Panc1 (cell line): ENCODE data around the gene PRKCQ. TPM values are rescaled to one million over a fixed set of nuclear protein-coding genes. Genes with fewer than 3 reads are reported as not detected.

Experiments used
- ATAC-seq: fragments of 200-7000 bp; cut with Tn5 transposase; 2 replicates; pipeline ENCODE4 v1.9.1; 2020; ENCODE audit warnings: mild to moderate bottlenecking, moderate library complexity
- BruUV-seq: library from RNA; stranded (reverse); fragments of 400-500 nt; replicated peaks from 2 replicates; lab custom pipeline; 2021; lab: Mats Ljungman, UMichigan
- CTCF ChIA-PET: fragments of 300-600 bp; sonication (Branson Sonifier 250); formaldehyde crosslinking; loops from one replicate; lab custom pipeline; 2022; ENCODE audit warnings: antibody characterized with exemption; lab: Charles Lee
- POLR2A ChIA-PET: fragments of 300-600 bp; sonication (Branson Sonifier 250); formaldehyde crosslinking; loops from one replicate; lab custom pipeline; 2022; ENCODE audit warnings: antibody characterized with exemption; lab: Charles Lee
- DNase-seq: peaks from one replicate; pipeline ENCODE4 v3.0.0-alpha.2; 2010; ENCODE audit warnings: low read depth, low spot score
- H3K27ac ChIP-seq: 2 replicates; pipeline ENCODE4 v1.5.1; 2011; ENCODE audit warnings: mild to moderate bottlenecking, low read length, inconsistent platforms
- H3K27me3 ChIP-seq: fragments of 200-500 bp; sonication (Bioruptor generic); 2 replicates; pipeline ENCODE4 v1.6.0; 2014; ENCODE audit warnings: low read length, inconsistent platforms; ENCODE audit not compliant: control insufficient read depth, insufficient read depth
- H3K36me3 ChIP-seq: fragments of 200-500 bp; sonication (Bioruptor generic); 2 replicates; pipeline ENCODE4 v1.5.1; 2014; ENCODE audit warnings: inconsistent platforms, mild to moderate bottlenecking, low read length, moderate library complexity; ENCODE audit not compliant: control insufficient read depth, insufficient read depth
- H3K4me1 ChIP-seq: 2 replicates; pipeline ENCODE4 v1.5.1; 2011; ENCODE audit warnings: inconsistent platforms, mild to moderate bottlenecking, low read length, moderate library complexity; ENCODE audit not compliant: control insufficient read depth, insufficient read depth
- H3K4me3 ChIP-seq, 2 experiments: 2 replicates each; pipeline ENCODE4 v1.5.1; 2011 to 2012; ENCODE audit warnings: low read depth in 2 of 2, low read length in 2 of 2, mild to moderate bottlenecking in 2 of 2, inconsistent platforms in 1 of 2, moderate library complexity in 1 of 2
- H3K9me3 ChIP-seq: fragments of 200-500 bp; sonication (Bioruptor generic); 2 replicates; pipeline ENCODE4 v1.5.1; 2014; ENCODE audit warnings: low read depth, mild to moderate bottlenecking, inconsistent platforms, low read length, moderate library complexity; ENCODE audit not compliant: control insufficient read depth, insufficient read depth
- CTCF ChIP-seq: fragments of 450-650 bp; IDR thresholded peaks from 2 replicates; pipeline ENCODE4 v1.5.1; 2017; ENCODE audit warnings: mild to moderate bottlenecking
- POLR2AphosphoS5 ChIP-seq: IDR thresholded peaks from 2 replicates; pipeline ENCODE4 v1.6.1; 2012; ENCODE audit warnings: mild to moderate bottlenecking, low read depth, low read length, moderate library complexity
- SIN3A ChIP-seq: IDR thresholded peaks from 2 replicates; pipeline ENCODE4 v1.6.1; 2012; ENCODE audit warnings: low read depth, mild to moderate bottlenecking, low read length, moderate library complexity, borderline replicate concordance; ENCODE audit not compliant: insufficient read depth
- TCF7L2 ChIP-seq: IDR thresholded peaks from 2 replicates; pipeline ENCODE4 v1.6.1; 2011; ENCODE audit warnings: mild to moderate bottlenecking, low read depth, low read length, inconsistent platforms
- in situ Hi-C: cut with HindIII; loops from 2 replicates; pipeline ENCODE4 v1.10.0; 2016; ENCODE audit warnings: low sequenced_read_pairs, low pct_unique_long_range_greater_than_20kb
- intact Hi-C: fragments of 100-400 bp; cut with micrococcal nuclease; formaldehyde crosslinking; loops from one replicate; pipeline ENCODE4 v1.10.0; 2022; ENCODE audit not compliant: unreplicated experiment
- total RNA-seq: library from RNA; stranded (reverse); gene quantifications from one replicate; pipeline ENCODE4 v1.2.1, GENCODE V29; 2021; ENCODE audit not compliant: unreplicated experiment
- TF ChIP-seq, protein P1 (sequence below), 2 experiments: IDR thresholded peaks; 2 replicates each; pipeline ENCODE4 v1.6.1; 2011 to 2012; ENCODE audit warnings: low read depth in 2 of 2, control low read depth in 1 of 2, low read length in 1 of 2, mild to moderate bottlenecking in 1 of 2, moderate library complexity in 1 of 2; ENCODE audit not compliant: insufficient read depth in 1 of 2

PRKCQ gene
- total RNA-seq, 1 experiment from 2014 or later, result 0.23 TPM

GRCh38 chr10:6525599-6526165 lies 54.4 kb downstream of the PRKCQ start:
- no peak for DNase-seq
- Histone ChIP-seq H3K27me3 (no peaks in the 10 kb centered on the region), H3K9me3 (no peaks in the 10 kb centered on the region), H3K27ac (no peak overlapping the region), H3K4me1 (no peaks in the 10 kb centered on the region), H3K36me3 (no peaks in the 10 kb centered on the region), H3K4me3 (no peak overlapping the region)
- ATAC-seq, result no peak
- in situ Hi-C loops (no loop called here), intact Hi-C loops (no loop called here)
- ChIA-PET CTCF (no interaction called here), POLR2A (no interaction called here)
- BruUV-seq, result no TSS peak
- TF ChIP-seq CTCF (no peak), TCF7L2 (no peak), POLR2AphosphoS5 (no peak), SIN3A (no peak)
- TF ChIP-seq, protein P1, sequence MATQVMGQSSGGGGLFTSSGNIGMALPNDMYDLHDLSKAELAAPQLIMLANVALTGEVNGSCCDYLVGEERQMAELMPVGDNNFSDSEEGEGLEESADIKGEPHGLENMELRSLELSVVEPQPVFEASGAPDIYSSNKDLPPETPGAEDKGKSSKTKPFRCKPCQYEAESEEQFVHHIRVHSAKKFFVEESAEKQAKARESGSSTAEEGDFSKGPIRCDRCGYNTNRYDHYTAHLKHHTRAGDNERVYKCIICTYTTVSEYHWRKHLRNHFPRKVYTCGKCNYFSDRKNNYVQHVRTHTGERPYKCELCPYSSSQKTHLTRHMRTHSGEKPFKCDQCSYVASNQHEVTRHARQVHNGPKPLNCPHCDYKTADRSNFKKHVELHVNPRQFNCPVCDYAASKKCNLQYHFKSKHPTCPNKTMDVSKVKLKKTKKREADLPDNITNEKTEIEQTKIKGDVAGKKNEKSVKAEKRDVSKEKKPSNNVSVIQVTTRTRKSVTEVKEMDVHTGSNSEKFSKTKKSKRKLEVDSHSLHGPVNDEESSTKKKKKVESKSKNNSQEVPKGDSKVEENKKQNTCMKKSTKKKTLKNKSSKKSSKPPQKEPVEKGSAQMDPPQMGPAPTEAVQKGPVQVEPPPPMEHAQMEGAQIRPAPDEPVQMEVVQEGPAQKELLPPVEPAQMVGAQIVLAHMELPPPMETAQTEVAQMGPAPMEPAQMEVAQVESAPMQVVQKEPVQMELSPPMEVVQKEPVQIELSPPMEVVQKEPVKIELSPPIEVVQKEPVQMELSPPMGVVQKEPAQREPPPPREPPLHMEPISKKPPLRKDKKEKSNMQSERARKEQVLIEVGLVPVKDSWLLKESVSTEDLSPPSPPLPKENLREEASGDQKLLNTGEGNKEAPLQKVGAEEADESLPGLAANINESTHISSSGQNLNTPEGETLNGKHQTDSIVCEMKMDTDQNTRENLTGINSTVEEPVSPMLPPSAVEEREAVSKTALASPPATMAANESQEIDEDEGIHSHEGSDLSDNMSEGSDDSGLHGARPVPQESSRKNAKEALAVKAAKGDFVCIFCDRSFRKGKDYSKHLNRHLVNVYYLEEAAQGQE (IDR thresholded peaks at IDR 0.05; ENCODE audit: insufficient read depth in 1 of 2, low read depth in 2 of 2, low read length in 1 of 2), result no peak

DNA sequence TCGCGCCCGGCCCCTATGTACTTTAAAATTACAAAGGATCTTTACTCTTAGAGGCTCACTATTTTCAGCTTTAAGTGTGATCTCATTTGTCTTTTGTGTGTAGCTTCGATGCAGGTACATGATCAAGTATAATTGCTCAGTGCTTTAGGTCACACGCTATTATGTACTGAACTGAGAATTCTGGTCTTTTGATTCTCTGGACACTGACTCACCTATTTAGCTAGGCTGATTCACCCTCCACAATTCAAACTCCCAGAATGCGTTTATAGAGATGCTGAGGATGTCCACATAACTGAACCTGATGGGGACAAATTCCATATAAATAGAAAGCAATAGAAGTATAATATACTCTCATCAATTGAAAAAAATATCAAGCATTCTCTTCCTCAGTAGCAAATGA lies 57.8 kb downstream of the PRKCQ start:
- H3K27me3 ChIP-seq, result peaks cover 2% of the 10 kb centered on the region; the same call in 1 of the 2 replicates
- no TSS peak for BruUV-seq
- ATAC-seq (no peak), DNase-seq (no peak)
- POLR2A ChIA-PET, result no interaction called here
- no peaks in the 10 kb centered on the region for H3K36me3 ChIP-seq
- intact Hi-C loops, result no loop called here
- no peaks in the 10 kb centered on the region for H3K9me3 ChIP-seq
- CTCF ChIA-PET, result no interaction called here
- no peak overlapping the region for H3K27ac ChIP-seq
- no peak overlapping the region for H3K4me3 ChIP-seq
- TF ChIP-seq, protein P1 (IDR thresholded peaks at IDR 0.05; ENCODE audit: insufficient read depth in 1 of 2, low read depth in 2 of 2, low read length in 1 of 2), result no peak
- TF ChIP-seq POLR2AphosphoS5 (no peak), SIN3A (no peak), CTCF (no peak), TCF7L2 (no peak)
- H3K4me1 ChIP-seq, result no peaks in the 10 kb centered on the region
- in situ Hi-C loops, result no loop called here
